Germinal center (tissue), 1 donor: ENCODE results near the gene PLK3.
"Not testable (repeated sequence)": the region's sequence is repeated elsewhere in the genome, so short reads cannot be mapped to it uniquely, and the experiment has no call there.

Experiments used
- DNase-seq: peaks from one replicate; pipeline ENCODE4 v3.0.0; 2012; ENCODE audit warnings: mixed read lengths, low spot score

Gene PLK3

DNA sequence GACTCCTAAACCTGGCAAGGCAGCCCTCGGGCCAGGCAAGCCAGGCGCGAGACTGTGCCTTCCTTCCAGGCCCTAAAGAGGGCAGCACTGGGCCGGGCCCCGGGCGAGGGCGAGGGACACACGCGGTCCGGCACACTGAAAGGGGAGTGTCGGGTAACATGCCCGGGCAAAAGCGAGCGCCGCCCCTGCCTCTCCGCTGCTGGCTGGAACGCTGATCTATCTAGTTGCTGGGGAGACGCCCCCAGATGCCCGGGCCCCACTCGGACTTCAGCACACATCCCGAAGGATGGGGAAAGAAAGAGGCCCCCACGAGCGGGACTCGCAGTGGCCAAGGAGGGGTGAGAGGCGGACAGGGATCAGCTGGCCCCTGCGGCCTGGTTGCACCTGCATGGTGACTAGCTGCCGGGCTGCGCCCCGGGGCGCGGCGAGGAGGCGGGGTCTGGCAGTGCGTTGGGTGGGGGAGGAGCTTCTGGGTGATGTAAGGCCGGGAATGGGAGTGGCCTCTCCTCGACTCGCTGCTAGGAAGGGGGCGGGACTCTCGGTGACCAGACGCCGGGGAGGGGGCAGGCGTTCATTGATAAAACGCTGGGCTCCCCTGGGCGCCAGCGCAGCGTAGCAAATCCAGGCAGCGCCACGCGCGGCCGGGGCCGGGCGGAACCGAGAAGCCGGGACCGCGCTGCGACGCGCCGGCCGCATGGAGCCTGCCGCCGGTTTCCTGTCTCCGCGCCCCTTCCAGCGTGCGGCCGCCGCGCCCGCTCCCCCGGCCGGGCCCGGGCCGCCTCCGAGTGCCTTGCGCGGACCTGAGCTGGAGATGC, at the start of gene PLK3:
Gene PLK3, plus strand, starts transcription at position 608 of the 815 bp plus-strand sequence. Its CDS starts 87 bp downstream, at position 695.
- peak; percentile 98 for DNase-seq

DNA sequence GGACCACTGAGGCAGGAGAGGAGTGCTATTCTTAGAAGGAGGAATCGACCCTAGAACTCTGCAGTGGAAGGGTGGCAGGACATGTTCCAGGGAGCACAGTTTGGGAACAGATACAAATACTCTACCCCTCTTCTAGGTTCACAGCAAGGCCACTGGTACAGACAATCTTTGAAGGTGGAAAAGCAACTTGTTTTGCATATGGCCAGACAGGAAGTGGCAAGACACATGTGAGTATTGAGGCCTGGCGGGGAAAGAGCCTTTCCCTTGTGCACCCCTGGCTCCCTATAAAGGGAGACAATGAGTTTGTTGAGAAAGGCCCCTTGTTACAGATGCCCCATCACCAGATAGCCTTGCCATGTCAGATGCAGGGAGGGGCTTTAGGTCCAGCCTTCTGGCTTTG, 42.8 kb upstream of the PLK3 start:
- no peak for DNase-seq

DNA sequence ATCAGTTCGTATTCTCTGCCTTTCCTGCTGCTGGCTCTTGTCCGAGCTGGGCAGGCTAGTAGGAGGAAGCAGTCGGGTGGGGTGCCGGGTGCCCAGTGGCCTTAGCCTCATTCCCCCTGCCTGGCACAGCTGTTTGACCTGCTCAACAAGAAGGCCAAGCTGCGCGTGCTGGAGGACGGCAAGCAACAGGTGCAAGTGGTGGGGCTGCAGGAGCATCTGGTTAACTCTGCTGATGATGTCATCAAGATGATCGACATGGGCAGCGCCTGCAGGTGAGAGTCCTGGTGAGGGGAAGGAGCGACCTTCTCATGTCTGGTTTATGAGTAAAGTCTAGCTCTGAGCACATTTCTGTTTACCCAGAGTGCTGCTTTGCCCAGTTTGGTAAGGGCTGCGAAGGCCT, 41.1 kb upstream of the PLK3 start:
- DNase-seq, result no peak

DNA sequence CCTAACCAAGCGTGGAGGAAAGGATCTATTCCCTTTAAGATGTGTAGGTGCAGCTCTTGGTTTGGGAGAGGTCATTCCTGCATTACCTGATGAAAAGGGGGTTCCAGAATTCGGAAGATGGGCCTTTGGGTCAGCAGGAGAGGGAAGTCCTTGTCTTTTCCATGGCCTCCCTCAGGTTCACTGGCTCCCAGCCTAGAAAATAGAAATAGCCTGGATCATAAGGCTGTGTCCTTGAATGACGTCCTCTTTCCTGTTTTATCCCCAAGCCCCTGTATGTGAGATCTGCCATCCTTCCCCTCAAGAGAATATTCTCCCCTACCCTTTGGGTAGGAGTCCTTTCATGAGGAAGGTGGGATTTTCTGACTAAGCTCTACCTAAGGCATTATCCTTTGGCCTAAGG, 39.3 kb upstream of the PLK3 start:
- DNase-seq, result no peak

DNA sequence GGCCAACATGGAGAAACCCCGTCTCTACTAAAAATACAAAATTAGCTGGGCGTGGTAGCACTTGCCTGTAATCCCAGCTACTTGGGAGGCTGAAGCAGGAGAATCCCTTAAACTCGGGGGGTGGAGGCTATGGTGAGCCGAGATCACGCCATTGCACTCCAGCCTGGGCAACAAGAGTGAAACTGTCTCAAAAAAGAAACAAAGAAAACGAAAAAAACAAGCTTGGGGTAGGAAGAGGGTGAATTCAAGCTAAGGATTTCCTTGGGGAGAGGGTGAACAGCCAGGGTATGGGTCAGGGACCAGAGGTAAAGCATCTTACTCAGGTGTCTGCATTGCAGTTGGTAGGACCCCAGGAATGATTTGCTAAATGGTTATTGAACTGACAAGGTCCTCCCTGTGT, 33.8 kb upstream of the PLK3 start:
- not testable (repeated sequence) for DNase-seq

DNA sequence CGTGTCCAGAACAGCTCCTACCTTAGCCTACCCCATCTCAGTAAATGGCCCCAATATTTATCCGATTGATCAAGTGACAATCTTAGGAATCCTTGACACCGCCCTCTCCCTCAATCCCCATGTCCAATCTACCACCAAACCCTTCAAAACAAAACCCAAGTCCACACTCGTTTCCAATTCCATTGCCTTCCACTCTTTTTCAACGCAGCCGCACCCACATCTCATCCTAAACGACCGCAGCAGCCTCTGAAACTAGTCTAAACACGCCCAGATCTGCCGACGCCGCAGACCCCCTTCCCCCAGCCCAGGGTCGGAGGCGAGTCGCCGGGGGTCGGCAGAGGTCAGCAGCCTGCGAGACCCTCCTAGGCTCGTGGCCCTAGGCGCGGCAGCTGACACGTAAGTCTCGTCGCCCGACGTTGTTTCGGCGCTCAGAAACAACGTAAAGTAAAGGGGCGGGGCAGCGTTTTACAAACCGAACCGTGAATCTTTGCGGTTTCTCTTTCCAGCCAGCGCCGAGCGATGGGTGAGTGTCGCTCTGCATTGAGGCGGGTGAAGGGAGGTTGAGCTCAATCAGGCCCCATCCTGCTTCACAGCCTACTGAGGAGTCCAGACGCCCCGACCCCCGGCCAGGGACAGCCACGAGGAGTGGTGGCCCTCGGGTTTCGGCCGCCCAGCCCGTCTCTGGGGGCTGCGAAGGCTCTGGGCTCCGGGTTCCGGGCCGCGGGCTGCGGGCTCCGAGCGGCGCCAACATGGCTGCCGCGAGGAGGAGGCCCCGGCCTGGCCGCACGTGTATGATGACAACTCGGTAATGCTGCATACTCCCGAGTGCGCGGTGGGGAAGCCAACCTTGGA, 24.9 kb upstream of the PLK3 start, which contains the start of gene RPS8:
Gene RPS8, plus strand, starts transcription at position 463 of the 852 bp plus-strand sequence. Its CDS starts 57 bp downstream, at position 520.
- DNase-seq, result peak; percentile 80

DNA sequence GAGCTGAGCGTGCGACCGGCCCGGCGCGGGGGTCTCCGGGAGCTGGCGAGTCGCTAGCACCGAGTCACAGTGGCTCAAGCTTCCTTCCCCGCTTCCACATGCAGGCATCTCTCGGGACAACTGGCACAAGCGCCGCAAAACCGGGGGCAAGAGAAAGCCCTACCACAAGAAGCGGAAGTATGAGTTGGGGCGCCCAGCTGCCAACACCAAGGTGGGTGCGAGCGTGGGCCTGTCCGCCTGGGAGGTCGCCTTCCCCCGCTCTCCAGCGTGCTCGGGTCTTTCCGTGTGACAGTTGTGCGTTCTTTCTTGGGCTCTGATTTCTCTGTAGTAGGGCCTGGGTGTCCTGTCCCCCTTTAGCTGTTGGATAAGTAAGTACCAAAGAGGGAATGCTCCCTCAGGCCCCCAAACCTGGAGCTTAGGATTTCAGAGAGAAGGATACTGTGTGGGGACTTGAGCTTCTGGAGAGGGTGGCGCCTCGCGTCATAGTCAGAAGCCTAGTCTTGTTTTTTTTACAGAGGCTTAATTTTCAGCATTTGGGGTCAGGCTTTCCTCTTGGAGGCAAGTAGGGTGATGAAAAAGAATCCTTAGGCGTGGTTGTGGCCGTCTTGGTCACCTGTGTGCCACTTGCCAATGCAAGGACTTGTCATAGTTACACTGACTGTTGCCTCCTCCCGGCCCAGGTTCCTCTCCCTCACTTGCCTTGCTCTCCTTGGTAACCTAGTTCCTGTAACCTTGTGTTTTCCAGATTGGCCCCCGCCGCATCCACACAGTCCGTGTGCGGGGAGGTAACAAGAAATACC, 24.0 kb upstream of the PLK3 start:
- DNase-seq, result peak; percentile 46

DNA sequence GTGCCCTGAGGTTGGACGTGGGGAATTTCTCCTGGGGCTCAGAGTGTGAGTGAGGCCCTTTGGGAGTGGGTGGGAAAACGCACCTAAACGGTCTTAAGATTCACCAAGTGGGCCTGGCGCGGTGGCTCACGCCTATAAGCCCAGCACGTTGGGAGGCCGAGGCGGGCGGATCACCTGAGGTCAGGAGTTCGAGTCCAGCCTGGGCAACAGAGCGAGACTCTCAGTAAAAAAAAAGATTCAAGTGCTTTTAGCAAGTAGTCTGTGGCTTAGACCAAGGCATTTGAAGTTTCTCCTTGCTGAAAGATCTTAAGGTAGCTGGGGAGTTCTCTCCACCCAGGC, 23.5 kb upstream of the PLK3 start:
- no peak for DNase-seq

DNA sequence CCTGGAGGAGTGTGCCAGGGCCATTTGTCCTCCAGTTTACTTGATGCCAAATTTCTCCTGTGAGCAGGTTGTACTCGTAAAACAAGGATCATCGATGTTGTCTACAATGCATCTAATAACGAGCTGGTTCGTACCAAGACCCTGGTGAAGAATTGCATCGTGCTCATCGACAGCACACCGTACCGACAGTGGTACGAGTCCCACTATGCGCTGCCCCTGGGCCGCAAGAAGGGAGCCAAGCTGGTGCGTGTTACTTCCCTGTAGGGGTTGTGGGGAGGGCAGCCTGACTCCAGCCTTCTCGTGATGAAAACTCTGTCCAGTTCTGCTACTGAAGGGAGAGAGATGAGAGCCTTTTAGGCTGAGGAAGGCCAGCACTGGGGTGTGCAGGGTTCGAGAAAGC, 22.6 kb upstream of the PLK3 start:
- no peak for DNase-seq

DNA sequence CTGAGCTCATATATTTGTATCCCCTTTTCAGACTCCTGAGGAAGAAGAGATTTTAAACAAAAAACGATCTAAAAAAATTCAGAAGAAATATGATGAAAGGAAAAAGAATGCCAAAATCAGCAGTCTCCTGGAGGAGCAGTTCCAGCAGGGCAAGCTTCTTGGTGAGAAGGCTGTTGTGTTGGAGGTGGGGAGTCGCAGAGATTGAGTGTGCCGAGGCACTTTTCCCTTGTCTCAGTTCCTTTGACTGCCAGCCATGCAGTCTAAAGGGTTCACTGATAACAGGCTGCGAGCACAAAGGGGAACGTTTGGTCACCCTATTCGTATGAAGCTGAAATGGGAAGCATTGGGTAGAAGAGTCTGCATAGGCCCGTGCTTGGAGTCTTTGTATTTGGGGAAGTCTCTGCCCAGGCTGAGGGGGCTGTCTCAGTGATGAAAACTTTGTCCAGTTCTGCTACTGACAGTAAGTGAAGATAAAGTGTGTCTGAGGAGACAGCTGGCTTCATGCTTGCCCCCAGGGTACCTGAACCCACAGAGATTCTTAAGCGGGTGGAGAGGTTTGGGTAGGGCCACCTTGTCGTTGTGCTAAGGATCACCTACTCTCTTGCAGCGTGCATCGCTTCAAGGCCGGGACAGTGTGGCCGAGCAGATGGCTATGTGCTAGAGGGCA, 22.1 kb upstream of the PLK3 start:
- DNase-seq, result no peak

DNA sequence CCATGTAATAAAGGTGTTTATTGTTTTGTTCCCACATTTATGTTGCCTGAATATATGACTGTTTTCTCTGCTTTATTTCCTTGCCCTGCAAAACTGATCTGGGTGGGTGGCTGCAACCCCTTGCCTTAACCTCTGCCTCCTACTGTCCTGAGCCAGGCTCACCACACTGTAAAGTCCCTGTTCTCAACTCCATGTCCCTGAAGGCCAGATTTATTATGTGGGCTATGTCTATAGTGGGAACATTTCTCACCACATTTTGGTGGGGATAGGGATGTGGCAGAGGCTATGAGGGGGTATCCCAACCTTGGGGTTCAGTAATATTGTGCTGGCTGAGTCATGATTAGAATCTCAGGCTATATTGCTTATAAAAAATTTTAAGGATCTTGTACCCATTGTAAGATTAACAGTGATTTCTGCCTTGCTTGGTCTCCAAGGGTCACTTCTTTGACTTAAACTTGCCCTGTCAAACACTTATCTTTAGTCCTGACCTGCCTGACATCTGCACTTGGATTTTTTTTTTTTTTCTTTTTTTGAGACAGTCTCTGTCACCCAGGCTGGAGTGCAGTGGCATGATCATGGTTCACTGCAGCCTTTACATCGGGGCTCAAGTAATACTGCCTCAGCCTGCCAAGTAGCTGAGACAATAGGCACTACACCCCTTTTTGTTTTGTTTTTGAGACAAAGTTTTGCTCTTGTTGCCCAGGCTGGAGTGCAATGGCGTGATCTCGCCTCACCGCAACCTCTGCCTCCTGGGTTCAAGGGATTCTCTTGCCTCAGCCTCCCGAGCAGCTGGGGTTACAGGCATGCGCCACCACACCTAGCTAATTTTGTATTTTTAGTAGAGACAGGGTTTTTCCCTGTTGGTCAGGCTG, 21.2 kb upstream of the PLK3 start:
- no peak for DNase-seq

DNA sequence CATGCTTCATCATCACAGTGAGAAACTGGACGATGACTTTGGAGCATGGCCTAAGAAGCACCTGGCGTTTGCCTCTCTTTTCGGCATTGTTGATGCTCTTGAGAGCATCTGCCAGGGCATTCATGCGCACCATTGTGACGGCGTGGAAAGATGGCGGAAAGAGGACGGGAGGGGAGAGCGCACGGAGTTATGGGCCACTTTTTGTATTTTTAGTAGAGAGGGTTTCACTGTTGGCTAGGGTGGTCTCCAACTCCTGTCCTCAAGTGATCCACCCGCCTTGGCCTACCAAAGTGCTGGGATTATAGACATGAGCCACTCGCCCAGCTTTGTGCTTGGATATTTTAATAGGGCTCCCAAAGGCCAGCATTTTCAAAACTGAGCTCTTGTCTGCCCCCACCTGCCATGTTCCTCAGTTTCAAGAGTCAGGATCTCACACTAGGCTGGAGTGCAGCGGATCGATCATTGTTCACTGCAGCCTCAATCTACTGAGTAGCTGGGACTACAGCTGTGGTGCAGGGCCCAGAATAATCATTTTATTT, 19.5 kb upstream of the PLK3 start:
- no peak for DNase-seq

DNA sequence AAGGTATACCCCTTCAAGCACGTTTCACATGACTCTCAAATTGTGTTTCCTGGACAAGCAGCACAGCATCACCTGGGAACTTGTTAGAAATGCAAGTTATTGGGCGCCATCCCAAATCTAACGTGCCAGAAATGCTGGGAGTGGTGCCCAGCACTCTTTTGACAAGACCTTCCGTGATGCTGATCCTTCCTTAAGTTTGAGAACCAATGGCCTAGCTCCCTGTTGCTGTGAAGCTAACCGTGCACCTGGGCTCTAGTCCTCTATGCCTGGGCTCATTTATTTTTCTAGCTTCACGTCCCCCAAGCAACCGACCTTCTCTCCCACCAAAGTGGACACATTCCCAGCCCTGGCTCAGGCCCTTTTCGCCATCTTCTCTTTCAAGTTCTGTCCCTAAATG, 16.5 kb upstream of the PLK3 start:
- no peak for DNase-seq

DNA sequence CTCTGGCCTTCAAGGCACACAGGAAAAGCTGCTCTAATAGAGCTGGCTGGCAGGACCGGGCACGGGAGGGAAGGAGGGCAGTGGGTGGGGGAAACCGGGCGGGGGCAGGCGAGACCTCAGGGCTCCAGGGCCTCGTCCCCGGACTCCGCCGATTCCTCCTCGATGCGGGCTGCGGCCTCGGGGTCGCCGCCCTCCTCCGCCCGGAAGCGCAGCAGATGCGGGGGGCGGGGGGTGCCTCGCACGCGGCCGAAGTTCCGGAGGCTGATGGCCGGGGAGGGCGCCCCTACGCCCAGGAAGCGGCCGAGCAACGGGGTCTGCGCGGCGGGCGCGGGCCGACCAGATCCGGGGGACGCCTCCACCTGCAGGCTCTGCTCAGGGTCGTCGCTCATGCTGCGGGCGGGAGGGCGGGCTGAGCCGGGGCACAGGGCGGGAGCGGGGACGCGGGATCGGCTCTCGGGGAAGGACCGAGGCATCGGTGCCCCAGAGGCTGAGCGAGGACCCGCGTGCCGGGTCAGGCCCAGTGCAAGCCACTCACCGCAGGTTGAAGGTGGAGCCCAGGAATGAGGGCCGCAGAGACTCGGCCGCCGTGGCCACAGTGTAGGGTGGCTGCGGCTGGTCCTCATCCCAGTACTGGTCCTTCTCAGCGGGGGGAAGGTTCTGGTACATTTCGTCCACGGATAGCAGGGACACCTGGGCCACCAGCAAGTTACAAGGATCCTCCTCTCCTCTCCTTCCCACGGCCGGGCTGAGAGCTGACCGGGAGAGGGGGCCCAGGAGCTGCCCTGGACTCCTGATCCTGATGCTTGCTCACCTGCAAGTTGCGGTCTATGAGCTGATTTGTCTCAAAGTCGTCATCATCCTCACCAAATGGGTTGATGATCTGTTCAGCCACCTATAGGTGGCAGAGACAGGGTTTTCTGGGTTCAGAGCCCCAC, 15.8 kb upstream of the PLK3 start:
- DNase-seq, result no peak

DNA sequence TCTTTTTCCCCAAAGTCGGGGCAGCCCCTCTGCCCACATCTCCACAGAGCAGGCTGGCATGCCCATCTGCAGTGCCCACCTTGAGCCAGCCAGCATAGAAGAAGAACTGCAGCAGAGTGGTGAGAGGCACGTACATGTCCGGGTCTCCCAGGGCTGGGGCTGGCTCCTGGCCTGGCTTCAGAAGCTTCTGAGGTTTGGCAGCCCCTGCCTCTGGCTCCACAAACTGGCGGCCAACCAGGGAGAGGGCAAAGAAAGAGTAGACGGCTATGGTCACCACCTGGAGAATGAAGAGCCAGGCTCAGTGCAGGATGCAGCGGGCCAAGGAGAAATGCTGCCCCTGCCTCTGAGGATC, 15.2 kb upstream of the PLK3 start:
- DNase-seq, result no peak

DNA sequence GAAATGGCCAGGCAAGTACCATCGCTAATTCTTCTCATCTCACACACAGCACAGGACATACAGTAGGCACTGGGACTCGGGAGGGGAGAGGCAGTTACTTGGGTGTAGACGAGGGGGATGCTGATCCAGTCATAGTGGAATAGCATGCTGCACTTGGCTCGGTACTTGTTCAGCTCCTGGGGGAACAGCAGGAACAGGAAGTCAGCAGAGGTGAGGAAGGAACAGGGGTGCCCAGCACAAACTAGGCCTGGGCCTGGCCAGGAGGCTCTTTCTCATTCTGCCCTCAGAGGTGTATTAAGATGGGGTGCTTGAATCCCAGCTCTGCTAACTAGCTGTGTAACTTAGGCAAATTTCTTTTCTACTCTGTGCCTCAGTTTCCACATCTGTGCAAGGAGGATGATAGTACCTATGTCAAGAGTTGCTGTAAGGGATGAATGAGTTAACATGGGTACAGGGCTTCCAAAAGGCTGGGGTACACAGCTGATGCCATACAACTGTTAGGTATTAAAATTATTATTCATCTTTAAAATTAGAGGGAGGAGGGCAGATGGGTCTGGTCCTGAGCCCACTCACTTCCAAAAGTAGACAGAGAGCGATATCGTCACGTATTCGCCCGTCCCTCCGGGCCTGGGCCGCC, 14.6 kb upstream of the PLK3 start:
- DNase-seq, result no peak

DNA sequence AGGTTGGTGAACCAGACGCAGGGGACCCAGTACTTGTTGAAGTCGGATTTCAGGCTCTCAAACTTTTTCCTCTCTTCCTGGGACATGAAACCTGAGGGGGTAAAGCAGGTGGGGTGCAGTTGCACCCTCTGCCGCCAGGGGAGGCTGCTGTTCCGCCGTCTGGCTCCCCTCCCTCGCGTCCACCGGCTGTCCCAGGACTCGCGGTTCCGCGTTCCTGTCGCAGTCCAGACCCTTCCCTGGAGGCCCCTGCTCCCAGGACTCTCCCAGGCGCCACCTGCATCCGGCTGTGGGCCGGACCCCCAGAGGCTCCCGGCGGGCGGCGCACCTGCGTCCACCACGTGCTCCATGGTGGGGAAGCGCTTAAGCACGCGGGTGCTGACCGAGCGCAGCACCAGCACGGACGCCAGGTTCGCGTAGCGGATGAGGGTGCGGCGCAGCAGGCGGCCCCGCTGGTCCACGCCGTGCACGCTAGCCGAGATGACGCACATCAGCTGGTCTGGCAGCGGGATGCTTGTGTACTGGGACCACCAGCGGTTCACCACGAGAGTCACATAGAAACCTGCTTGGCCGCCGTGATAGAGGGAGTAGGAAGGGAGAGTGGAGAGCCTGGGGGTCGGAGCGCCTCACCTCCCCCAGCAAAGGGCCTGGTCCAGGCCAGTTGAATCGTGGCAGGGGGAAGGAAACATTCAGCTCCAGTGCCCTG, 13.9 kb upstream of the PLK3 start:
- DNase-seq, result peak; percentile 82

DNA sequence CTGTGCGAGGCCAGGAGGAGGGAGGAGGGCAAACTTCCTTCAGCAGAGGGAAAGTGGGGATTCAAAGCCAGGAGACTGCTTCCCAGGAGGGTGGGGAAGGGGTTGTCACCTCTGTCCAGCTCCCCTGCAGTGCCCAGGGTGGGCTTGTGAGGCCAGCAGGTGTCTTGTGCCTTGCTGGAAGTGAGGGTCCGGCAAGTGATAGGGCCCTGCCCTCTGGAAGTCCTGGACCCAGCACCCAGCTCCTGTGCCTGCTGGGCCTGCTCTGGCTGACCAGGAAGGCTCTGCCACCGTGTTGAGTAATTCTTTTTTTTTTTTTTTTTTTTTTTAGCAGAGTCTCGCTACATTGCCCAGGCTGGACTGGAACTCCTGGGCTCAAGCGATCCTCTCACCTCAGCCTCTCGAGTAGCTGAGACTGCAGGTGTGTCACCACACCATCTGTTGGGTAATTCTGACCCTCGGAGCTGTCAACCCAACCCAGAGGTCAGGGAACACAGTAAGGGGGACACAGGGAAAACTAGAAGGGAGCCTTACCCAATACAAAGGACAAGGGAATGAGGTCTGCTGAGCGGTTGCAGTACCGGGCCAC, 13.2 kb upstream of the PLK3 start:
- no peak for DNase-seq
